Glutamatergic neuron (in vitro differentiated cells): ENCODE measurements around the gene PABPC1L2A. TPM values are rescaled to one million over a fixed set of nuclear protein-coding genes. Genes with fewer than 3 reads are reported as not detected.
"Not testable (repeated sequence)": the region's sequence is repeated elsewhere in the genome, so short reads cannot be mapped to it uniquely, and the experiment has no call there.

Experiments
- DNase-seq: peaks from one replicate; pipeline ENCODE4 v3.0.0; 2022
- H3K27ac Mint-ChIP-seq: one replicate; pipeline ENCODE4 v1.8.0; 2020; ENCODE audit warnings: mild to moderate bottlenecking, mixed read lengths, inconsistent platforms; ENCODE audit not compliant: unreplicated experiment
- H3K27me3 Mint-ChIP-seq: one replicate; pipeline ENCODE4 v1.8.0; 2020; ENCODE audit warnings: mild to moderate bottlenecking, moderate library complexity, mixed read lengths, inconsistent platforms; ENCODE audit not compliant: unreplicated experiment
- H3K36me3 Mint-ChIP-seq: one replicate; pipeline ENCODE4 v1.8.0; 2020; ENCODE audit warnings: mild to moderate bottlenecking, mixed read lengths, inconsistent platforms; ENCODE audit not compliant: unreplicated experiment
- H3K4me1 Mint-ChIP-seq: one replicate; pipeline ENCODE4 v1.8.0; 2020; ENCODE audit warnings: mild to moderate bottlenecking, low read depth, mixed read lengths, inconsistent platforms; ENCODE audit not compliant: unreplicated experiment
- H3K4me3 Mint-ChIP-seq: one replicate; pipeline ENCODE4 v1.8.0; 2020; ENCODE audit warnings: mild to moderate bottlenecking, mixed read lengths, inconsistent platforms; ENCODE audit not compliant: unreplicated experiment
- H3K9me3 Mint-ChIP-seq: one replicate; pipeline ENCODE4 v1.8.0; 2020; ENCODE audit warnings: mild to moderate bottlenecking, moderate library complexity, mixed read lengths, inconsistent platforms; ENCODE audit not compliant: unreplicated experiment
- CTCF ChIP-seq: fragments of 200-600 bp; sonication (generic); IDR thresholded peaks from one replicate; pipeline ENCODE4 v1.5.0; 2021; ENCODE audit not compliant: partially characterized antibody, unreplicated experiment
- total RNA-seq: library from RNA; stranded (reverse); fragmentation: NEBNext Ultra II Directional; extraction: Animal tissue kit (Norgen Biotek cat#: 25700); gene quantifications from one replicate; pipeline ENCODE4 v1.2.1, GENCODE V29; 2021; ENCODE audit not compliant: unreplicated experiment

The PABPC1L2A gene
- total RNA-seq, 1 donor from 2014 or later = 1.5 TPM

DNA sequence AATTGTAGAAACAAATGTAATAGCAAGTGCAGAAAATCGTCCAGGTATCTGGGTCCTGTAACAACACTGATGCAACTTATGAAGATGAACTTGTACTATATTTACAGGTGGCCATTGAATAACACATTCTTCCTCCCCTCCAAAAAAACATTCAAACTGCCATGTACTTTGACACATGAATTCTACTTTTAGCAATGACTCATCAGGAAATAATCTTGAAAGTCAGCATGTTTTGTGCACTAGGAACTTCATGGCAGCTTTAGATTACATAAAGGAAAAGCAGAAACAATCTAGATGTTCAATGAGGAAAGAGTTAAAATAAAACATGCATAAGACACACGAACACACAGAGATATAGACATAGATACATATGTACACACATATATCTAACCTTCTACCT is 2.5 kb downstream of the PABPC1L2A start:
- no peak overlapping the region for H3K27ac Mint-ChIP-seq
- no peak overlapping the region for H3K4me3 Mint-ChIP-seq
- DNase-seq = no peak
- peaks cover 2% of the 10 kb centered on the region for H3K27me3 Mint-ChIP-seq
- TF ChIP-seq CTCF = no peak
- H3K4me1 Mint-ChIP-seq = no peaks in the 10 kb centered on the region
- no peaks in the 10 kb centered on the region for H3K9me3 Mint-ChIP-seq
- H3K36me3 Mint-ChIP-seq = no peaks in the 10 kb centered on the region

GRCh38 chrX:73069365-73070035 is 9.8 kb downstream of the PABPC1L2A start:
- H3K4me3 Mint-ChIP-seq = no peak overlapping the region
- H3K4me1 Mint-ChIP-seq = no peaks in the 10 kb centered on the region
- H3K36me3 Mint-ChIP-seq = no peaks in the 10 kb centered on the region
- TF ChIP-seq CTCF = no peak
- peak overlapping the region; percentile 55 for H3K27ac Mint-ChIP-seq
- no peak for DNase-seq
- H3K27me3 Mint-ChIP-seq = no peaks in the 10 kb centered on the region
- peaks cover 1% of the 10 kb centered on the region for H3K9me3 Mint-ChIP-seq

DNA sequence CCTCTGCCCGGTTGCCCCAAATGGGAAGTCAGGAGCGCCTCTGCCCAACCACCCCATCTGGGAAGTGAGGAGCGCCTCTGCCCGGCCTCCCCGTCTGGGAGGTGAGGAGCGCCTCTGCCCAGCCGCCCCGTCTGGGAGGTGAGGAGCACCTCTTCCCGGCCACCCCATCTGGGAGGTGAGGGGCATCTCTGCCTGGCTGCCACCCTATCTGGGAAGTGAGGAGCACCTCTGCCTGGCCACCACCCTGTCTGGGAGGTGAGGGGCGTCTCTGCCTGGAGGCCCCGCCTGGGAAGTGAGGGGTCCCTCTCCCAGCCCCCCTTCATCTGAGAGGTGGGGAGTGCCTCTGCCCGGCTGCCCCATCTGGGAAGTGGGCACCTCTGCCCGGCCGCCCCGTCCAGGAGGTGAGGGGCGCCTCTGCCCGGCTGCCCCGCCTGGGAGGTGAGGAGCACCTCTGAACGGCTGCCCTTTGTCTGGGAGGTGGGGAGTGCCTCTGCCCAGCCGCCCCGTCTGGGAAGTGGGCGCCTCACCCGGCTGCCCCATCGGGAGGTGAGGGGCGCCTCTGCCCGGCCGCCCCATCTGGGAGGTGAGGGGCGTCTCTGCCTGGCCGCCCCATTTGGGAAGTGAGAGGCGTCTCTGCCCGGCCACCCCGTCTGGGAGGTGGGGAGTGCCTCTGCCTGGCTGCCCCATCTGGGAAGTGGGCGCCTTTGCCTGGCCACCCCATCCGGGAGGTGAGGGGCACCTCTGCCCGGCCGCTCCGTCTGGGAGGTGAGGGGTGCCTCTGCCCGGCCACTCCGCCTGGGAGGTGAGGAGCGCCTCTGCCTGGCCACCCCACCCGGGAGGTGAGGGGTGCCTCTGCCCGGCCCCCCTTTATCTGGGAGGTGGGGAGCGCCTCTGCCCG is 10.6 kb downstream of the PABPC1L2A start:
- Mint-ChIP-seq H3K4me3 (no peak overlapping the region), H3K4me1 (no peaks in the 10 kb centered on the region), H3K27me3 (no peaks in the 10 kb centered on the region), H3K36me3 (no peaks in the 10 kb centered on the region), H3K9me3 (peaks cover 1% of the 10 kb centered on the region), H3K27ac (no peak overlapping the region)
- TF ChIP-seq CTCF = no peak
- DNase-seq = no peak

- not testable (repeated sequence) for H3K4me3 Mint-ChIP-seq, H3K27me3 Mint-ChIP-seq, H3K9me3 Mint-ChIP-seq, H3K36me3 Mint-ChIP-seq, H3K27ac Mint-ChIP-seq, H3K4me1 Mint-ChIP-seq, DNase-seq
Observed at GRCh38 chrX:73067761-73068466, 11.4 kb downstream of the PABPC1L2A start.

GRCh38 chrX:73028876-73029275 is 50.4 kb downstream of the PABPC1L2A start:
- no peak for TF ChIP-seq CTCF
- no peak overlapping the region for H3K27ac Mint-ChIP-seq
- no peaks in the 10 kb centered on the region for H3K36me3 Mint-ChIP-seq
- no peaks in the 10 kb centered on the region for H3K27me3 Mint-ChIP-seq
- no peaks in the 10 kb centered on the region for H3K9me3 Mint-ChIP-seq
- H3K4me3 Mint-ChIP-seq = no peak overlapping the region
- no peak for DNase-seq
- H3K4me1 Mint-ChIP-seq = no peaks in the 10 kb centered on the region

Other genes starting within 250 kb of the PABPC1L2A start
- not detected for gene FAM236C, start 166.9 kb downstream of the PABPC1L2A start, total RNA-seq
- not detected for gene FAM236A, start 141.3 kb downstream of the PABPC1L2A start, total RNA-seq
- 1.4 TPM for gene DMRTC1, start 135.7 kb downstream of the PABPC1L2A start, total RNA-seq
- 1.5 TPM for gene PABPC1L2B, start 76.6 kb downstream of the PABPC1L2A start, total RNA-seq
- 7.1 TPM for gene NAP1L2, start 135.3 kb upstream of the PABPC1L2A start, total RNA-seq